SW 1271 (cell line): ENCODE data around the gene SMTNL1.

Experiments used
- DNase-seq, 2 experiments: peaks; one replicate each; lab custom pipeline; 2025; lab: John Stamatoyannopoulos, UW

Gene SMTNL1

GRCh38 chr11:57546451-57546850, 9.1 kb downstream of the SMTNL1 start:
- no peak for DNase-seq

- DNase-seq: peak in 1 of 2 experiments; percentile 44
These were observed 9.6 kb downstream of the SMTNL1 start for GRCh38 chr11:57546869-57547475.

GRCh38 chr11:57547854-57548377, 10.5 kb downstream of the SMTNL1 start:
- no peak for DNase-seq

- no peak for DNase-seq
These were observed 12.6 kb downstream of the SMTNL1 start for GRCh38 chr11:57549983-57550382.

- no peak for DNase-seq
These were observed 14.5 kb downstream of the SMTNL1 start for GRCh38 chr11:57551941-57552340.

- no peak for DNase-seq
These were observed 15.1 kb downstream of the SMTNL1 start for GRCh38 chr11:57552479-57552878.

GRCh38 chr11:57555393-57555792, 18.0 kb downstream of the SMTNL1 start:
- DNase-seq: no peak

- no peak for DNase-seq
These were observed 18.6 kb downstream of the SMTNL1 start for GRCh38 chr11:57556041-57556440.

GRCh38 chr11:57560146-57560545, 22.8 kb downstream of the SMTNL1 start:
- no peak for DNase-seq

- no peak for DNase-seq
These were observed 25.2 kb downstream of the SMTNL1 start for GRCh38 chr11:57562596-57562995.

GRCh38 chr11:57566005-57566904, 28.9 kb downstream of the SMTNL1 start:
- peak in 1 of 2 experiments; percentile 46 for DNase-seq

GRCh38 chr11:57566905-57567514, 29.6 kb downstream of the SMTNL1 start:
- no peak for DNase-seq

- peak in 1 of 2 experiments; percentile 39 for DNase-seq
These were observed 30.3 kb downstream of the SMTNL1 start, which contains the start of gene UBE2L6 for GRCh38 chr11:57567515-57568329. TSS of gene UBE2L6 (minus strand) at chr11:57567672. CDS start at chr11:57567611, 61 bp downstream.

GRCh38 chr11:57568330-57568766, 31.0 kb downstream of the SMTNL1 start:
- DNase-seq: peak; percentile 34 to 75

- no peak for DNase-seq
These were observed 34.2 kb downstream of the SMTNL1 start for GRCh38 chr11:57571606-57572005.

GRCh38 chr11:57574061-57574460, 36.7 kb downstream of the SMTNL1 start:
- no peak for DNase-seq

GRCh38 chr11:57584341-57584740, 46.9 kb downstream of the SMTNL1 start:
- no peak for DNase-seq

GRCh38 chr11:57585301-57585700, 47.9 kb downstream of the SMTNL1 start:
- DNase-seq: no peak

GRCh38 chr11:57586711-57587245, 49.4 kb downstream of the SMTNL1 start:
- DNase-seq: no peak

- DNase-seq: no peak
These were observed 50.8 kb downstream of the SMTNL1 start for GRCh38 chr11:57588046-57588710.
